BJ (cell line): Measurements from ENCODE around the gene CUX1. TPM values are rescaled to one million over a fixed set of nuclear protein-coding genes. Genes with fewer than 3 reads are reported as not detected.

ENCODE experiments used
- CTCF ChIA-PET: fragments of 350-600 bp; formaldehyde crosslinking; extraction: SDS; loops from one replicate; lab custom pipeline; 2021; ENCODE audit warnings: antibody characterized with exemption, inconsistent platforms; lab: Yijun Ruan, JAX
- POLR2A ChIA-PET: fragments of 300-600 bp; sonication (Branson Sonifier 250); formaldehyde crosslinking; extraction: SDS; loops from one replicate; lab custom pipeline; 2021; ENCODE audit warnings: antibody characterized with exemption; lab: Charles Lee
- DNase-seq: peaks from one replicate; pipeline ENCODE4 v3.0.0-alpha.2; 2011; ENCODE audit warnings: low read depth
- H3K27me3 ChIP-seq: 2 replicates; pipeline ENCODE4 v1.6.0; 2011; ENCODE audit warnings: low read length; ENCODE audit not compliant: control insufficient read depth, insufficient read depth
- H3K36me3 ChIP-seq: 2 replicates; pipeline ENCODE4 v1.5.1; 2011; ENCODE audit warnings: low read length; ENCODE audit not compliant: control insufficient read depth, insufficient read depth
- H3K4me3 ChIP-seq: 2 replicates; pipeline ENCODE4 v1.5.1; 2011; ENCODE audit warnings: low read depth, mild to moderate bottlenecking, control low read depth, low read length
- polyA plus RNA-seq: library from polyadenylated mRNA; depleted of rRNA; stranded (reverse); fragments of >200 nt; gene quantifications from 2 replicates; pipeline ENCODE4 v1.2.3, GENCODE V29; 2011
- TF ChIP-seq, protein P1 (sequence below): IDR thresholded peaks from 2 replicates; pipeline ENCODE4 v1.5.1; 2011; ENCODE audit warnings: low read depth, mild to moderate bottlenecking, control low read depth, inconsistent platforms, low read length, moderate library complexity; ENCODE audit not compliant: insufficient read depth

CUX1 gene
- polyA plus RNA-seq, 1 experiment: 36.5 TPM

DNA sequence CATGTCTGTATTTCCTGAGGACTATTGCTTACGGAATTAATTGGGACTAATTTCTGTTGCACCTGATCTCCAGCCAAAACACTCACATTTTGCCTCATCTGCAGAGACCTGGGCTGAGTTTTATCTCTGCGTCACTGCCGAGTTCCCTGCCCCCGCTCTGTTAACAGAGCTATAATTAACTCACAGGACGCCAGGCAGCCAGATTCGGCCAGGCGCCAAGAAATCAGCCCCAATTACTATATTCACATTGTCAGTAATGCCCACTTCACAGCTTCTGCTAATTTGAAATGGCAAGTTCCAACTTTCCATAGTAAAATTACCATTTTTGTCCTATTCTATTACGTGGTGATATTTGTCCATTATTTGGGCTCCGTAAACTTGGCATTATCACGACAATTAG lies 130.5 kb downstream of the CUX1 start:
- DNase-seq: no peak
- ChIA-PET CTCF (interaction anchor here (0.7 kb wide), 1 partner anchor 37 kb away, joined by 3 read pairs; no protein-coding TSS in a partner anchor), POLR2A (no interaction called here)
- Histone ChIP-seq H3K27me3 (no peaks in the 10 kb centered on the region), H3K36me3 (no peaks in the 10 kb centered on the region), H3K4me3 (no peak overlapping the region)
- TF ChIP-seq, protein P1, sequence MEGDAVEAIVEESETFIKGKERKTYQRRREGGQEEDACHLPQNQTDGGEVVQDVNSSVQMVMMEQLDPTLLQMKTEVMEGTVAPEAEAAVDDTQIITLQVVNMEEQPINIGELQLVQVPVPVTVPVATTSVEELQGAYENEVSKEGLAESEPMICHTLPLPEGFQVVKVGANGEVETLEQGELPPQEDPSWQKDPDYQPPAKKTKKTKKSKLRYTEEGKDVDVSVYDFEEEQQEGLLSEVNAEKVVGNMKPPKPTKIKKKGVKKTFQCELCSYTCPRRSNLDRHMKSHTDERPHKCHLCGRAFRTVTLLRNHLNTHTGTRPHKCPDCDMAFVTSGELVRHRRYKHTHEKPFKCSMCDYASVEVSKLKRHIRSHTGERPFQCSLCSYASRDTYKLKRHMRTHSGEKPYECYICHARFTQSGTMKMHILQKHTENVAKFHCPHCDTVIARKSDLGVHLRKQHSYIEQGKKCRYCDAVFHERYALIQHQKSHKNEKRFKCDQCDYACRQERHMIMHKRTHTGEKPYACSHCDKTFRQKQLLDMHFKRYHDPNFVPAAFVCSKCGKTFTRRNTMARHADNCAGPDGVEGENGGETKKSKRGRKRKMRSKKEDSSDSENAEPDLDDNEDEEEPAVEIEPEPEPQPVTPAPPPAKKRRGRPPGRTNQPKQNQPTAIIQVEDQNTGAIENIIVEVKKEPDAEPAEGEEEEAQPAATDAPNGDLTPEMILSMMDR: no peak

DNA sequence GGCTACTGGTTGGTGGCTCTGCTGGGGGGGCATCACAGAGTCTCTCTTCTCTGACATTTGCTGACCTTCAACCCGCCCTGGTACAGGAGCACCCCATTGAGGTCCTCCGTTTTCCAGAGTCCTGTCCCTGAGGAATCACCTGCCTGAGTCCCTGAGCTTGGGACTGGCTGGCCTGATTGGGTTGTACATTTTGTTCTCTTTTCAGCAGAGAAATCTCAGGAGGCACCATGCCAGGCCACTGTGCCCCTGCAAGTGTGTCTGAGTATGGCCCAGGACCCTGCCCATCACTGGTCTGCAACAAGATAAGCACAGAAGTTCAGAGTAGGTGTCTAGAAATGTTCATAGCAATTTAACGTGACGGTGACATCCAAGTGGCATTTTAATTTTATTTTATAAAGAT lies 131.2 kb downstream of the CUX1 start:
- Histone ChIP-seq H3K4me3 (no peak overlapping the region), H3K36me3 (no peaks in the 10 kb centered on the region), H3K27me3 (no peaks in the 10 kb centered on the region)
- TF ChIP-seq, protein P1: no peak
- CTCF ChIA-PET: no interaction called here
- no peak for DNase-seq
- POLR2A ChIA-PET: no interaction called here

DNA sequence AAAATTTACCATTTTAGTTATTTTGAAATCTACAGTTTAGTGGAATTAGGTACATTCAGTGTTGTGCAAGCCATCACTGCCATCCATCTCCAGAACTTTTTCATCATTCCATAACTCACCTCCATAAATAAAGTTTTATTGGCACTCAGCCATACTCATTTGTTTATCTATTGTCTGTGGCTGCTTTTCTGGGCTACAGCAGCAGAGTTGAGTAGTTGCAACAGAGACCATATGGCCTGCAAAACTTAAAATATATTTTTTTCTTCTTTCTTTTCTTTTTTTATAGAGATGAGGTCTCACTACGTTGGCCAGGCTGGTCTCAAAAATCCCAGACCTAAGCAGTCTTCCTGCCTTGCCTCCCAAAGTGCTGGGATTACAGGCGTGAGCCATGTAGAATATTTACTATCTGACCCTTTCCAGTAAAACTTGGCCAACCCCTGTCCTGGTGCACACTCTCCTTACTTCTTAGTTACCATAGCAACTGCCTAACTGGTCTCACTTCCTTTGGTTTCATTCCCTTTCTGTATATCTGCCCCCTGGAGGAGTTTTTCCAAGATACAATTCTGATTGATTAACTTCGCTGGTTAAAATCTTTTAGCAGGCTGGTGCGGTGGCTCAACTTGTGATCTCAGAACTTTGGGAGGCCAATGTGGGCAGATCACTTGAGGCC lies 133.2 kb downstream of the CUX1 start:
- ChIA-PET CTCF (no interaction called here), POLR2A (no interaction called here)
- H3K4me3 ChIP-seq: no peak overlapping the region
- H3K36me3 ChIP-seq: no peaks in the 10 kb centered on the region
- TF ChIP-seq, protein P1: peak; percentile 36
- H3K27me3 ChIP-seq: no peaks in the 10 kb centered on the region
- no peak for DNase-seq

DNA sequence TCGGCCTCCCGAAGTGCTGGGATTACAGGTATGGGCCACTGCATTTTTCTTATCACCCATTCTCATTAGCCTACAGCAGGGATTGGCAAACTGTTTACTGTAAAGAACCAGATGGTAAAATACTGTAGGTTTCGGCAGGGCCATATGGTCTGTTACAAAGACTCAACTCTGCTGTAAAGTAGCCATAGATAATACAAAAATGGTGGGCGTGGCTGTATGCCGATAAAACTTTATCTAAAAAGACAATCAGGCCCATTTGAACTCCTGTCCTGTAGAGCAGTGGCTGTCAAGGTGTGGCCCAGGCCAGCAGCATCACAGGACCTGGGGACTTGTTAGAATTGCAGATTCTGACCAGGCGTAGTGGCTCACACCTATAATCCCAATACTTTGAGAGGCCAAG lies 134.3 kb downstream of the CUX1 start:
- no peaks in the 10 kb centered on the region for H3K27me3 ChIP-seq
- CTCF ChIA-PET: interaction anchor here (0.5 kb wide), 1 partner anchor 101 kb away, joined by 3 read pairs; no protein-coding TSS in a partner anchor
- no peak overlapping the region for H3K4me3 ChIP-seq
- TF ChIP-seq, protein P1: no peak
- no peak for DNase-seq
- POLR2A ChIA-PET: no interaction called here
- no peaks in the 10 kb centered on the region for H3K36me3 ChIP-seq

DNA sequence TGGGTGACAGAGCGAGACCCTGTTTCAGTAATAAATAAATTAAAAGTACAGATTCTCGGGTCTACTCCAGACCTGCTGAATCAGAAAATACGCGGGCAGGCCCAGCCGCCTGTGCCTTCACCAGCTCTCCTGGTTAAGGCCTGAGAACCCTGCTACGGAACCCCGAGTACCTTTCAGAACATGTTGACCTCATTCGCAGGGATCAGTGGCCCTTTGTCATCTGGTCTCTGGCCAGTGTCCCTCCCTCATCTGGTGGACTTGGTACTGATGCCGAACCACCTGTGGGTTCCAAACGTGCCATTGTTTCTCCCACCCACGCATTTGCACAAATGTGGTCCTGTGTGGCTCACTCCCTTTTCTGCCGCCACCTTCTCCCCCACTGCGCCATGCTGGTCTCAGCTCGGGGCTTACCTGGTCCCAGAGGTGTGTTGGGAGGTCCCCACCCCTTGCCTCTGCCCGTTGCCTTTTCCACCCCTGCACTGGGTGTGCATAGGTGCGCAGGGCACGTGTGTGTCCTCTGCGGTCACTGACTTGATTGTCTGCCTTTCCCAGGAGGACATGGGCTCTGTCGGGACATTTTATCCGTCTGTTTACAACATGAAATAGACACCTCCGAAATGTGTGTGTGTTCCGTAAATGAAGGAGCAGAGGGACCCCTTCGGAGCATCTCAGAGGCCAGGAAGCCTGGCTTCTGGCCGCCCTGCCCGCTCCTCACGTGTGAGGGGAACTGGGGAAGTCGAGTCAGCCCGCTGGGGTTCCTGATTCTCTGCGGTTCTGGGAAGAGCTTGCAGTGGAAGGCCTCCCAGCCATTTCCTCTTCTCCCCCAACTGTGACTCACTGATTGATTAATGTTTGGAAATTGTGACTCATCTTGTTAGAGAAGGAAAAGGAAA lies 135.2 kb downstream of the CUX1 start:
- peak; percentile 36 for DNase-seq
- no peaks in the 10 kb centered on the region for H3K36me3 ChIP-seq
- H3K4me3 ChIP-seq: no peak overlapping the region
- no peaks in the 10 kb centered on the region for H3K27me3 ChIP-seq
- CTCF ChIA-PET: no interaction called here
- POLR2A ChIA-PET: no interaction called here
- TF ChIP-seq, protein P1: no peak
